ENCODE measurements around the gene NOS3.

The NOS3 gene

DNA sequence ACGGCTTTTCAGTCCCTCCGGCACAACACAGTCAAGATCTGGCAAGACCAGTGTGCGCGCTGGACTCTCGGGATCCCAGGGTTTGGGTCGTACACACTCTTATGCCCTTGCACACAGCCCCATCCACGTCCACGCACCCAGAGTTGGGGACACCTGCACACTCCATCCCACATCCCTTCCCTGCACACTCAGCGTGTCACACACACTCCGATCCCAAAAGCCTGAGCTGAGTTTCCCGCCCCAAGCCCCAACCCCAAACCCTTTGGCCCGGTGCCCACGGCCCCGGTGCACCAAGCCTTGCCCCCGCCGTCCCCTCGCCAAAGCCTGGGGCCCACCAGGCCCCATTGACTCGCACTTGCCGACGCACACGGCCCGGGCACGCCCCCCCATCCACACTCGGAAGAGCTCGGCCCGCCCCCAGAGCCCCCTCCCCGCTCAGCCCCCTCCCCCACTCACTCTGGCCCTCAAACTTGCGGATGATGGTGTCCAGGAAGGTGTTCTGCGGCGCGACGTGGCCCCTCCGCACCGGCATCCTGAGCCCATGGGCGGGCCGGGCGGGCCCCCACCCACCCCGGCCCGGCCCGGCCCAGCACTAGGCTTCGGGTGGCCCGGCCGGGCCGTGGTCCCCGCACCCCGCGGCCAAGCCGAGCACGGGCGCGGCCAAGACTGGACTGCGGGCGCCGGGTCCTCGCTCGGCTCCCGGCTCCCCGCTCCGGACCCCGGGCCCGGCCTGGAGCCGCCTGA, 13.3 kb upstream of the NOS3 start:
- Histone ChIP-seq H4K20me1 (peaks cover 46% of the 10 kb centered on the region), H3K36me3 (no peaks in the 10 kb centered on the region), H3K9me3 (no peaks in the 10 kb centered on the region), H3K9ac (peak overlapping the region; percentile 80), H3K4me2 (peak overlapping the region; percentile 95), H3K27me3 (peaks cover 25% of the 10 kb centered on the region), H3K27ac (peak overlapping the region; percentile 68; the same call in 1 of the 2 replicates), H3K4me3 (peak overlapping the region; percentile 79), H3K4me1 (peaks cover 67% of the 10 kb centered on the region)
- TF ChIP-seq Cebpa-rat (IDR thresholded peaks at IDR 0.05), result no peak

DNA sequence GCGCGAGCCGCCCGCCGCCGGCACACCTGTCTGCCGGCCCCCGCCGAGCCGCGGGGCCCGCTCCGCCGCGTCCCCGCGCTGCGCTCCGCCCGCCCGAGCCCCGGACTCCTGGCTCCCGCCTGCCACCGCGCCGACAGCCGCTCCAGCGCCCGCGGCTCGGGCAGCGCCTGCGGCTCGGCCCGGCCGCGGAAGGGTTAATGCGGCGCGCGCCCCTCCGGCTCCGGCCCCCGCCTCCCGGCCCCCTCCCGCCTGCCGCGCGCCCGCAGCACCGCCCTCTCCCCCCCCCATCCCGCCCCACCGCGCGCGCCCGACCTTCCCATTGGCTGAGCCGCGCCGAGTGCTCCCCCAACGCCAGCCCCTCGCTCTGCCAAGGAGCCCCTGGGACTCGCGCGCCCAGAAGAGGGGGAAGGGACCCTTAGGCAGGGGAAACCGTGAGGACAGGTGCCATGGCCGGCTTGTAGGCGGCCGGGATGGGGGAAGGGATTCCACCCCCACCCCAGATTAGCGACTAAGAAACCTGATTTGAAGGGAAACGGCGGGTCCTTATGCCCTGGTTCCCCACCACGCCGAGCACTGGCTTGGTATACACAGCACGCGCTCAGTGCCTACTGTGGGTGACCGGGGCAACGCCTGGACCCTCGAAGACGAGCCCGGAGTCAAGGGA, 12.6 kb upstream of the NOS3 start, which contains the start of gene KCNH2:
Gene KCNH2 (minus strand): TSS at position 196 of the 664 bp plus-strand sequence. CDS start 408 bp downstream, outside the sequence.
- Histone ChIP-seq H3K27me3 (peaks cover 28% of the 10 kb centered on the region), H3K4me1 (peaks cover 63% of the 10 kb centered on the region), H3K27ac (peak within 1 kb of the TSS; percentile 68), H3K4me3 (peak within 1 kb of the TSS; percentile 79), H3K36me3 (no peaks in the 10 kb centered on the region), H3K4me2 (peak within 1 kb of the TSS; percentile 95), H3K9ac (peak within 1 kb of the TSS; percentile 80), H3K9me3 (no peaks in the 10 kb centered on the region), H4K20me1 (peaks cover 46% of the 10 kb centered on the region)
- no peak for TF ChIP-seq Cebpa-rat (IDR thresholded peaks at IDR 0.05)

DNA sequence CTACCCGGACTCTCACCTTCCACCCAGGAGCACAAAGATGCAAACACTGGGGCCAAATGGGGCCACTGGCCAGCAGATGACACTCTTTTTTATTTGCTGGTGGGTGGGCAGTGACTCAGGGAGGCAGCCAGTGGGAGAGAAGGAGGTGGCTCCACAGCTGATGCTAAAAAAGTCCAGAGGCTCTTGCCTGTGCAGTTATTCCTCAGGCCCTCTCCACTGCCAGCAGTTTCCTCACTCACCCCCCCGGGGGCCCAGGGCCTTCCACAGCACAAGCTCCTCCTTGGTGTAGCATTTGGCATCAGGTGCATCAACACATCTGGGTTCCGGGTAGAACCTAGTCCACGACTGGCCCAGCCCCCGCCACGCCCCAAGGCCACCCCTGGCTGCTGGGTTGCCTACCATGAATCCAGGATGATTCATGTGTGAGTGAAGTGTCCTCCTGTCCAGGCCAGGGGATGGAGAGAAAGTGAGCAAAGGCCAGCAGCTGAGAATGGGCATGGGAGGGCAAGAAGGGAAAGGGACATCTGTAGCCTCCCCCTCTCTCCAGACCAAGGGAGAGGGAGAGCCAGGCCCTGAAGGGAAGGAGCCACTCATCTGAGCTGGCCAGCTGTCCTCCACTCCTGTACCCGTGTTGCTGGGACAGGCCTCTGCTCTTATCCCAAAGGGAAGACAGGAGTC, 11.0 kb upstream of the NOS3 start:
- Histone ChIP-seq H3K27me3 (peaks cover 28% of the 10 kb centered on the region), H3K9me3 (no peaks in the 10 kb centered on the region), H3K4me1 (peaks cover 49% of the 10 kb centered on the region), H3K9ac (no peak overlapping the region), H3K36me3 (no peaks in the 10 kb centered on the region), H3K4me2 (peak overlapping the region; percentile 95), H3K4me3 (peak overlapping the region; percentile 79; the same call in 1 of the 2 replicates), H4K20me1 (peaks cover 51% of the 10 kb centered on the region), H3K27ac (no peak overlapping the region)
- TF ChIP-seq Cebpa-rat (IDR thresholded peaks at IDR 0.05), result no peak

- no peaks in the 10 kb centered on the region for H3K9me3 ChIP-seq
- H3K36me3 ChIP-seq, result no peaks in the 10 kb centered on the region
- peaks cover 28% of the 10 kb centered on the region for H3K27me3 ChIP-seq
- no peak overlapping the region for H3K4me3 ChIP-seq
- peaks cover 52% of the 10 kb centered on the region for H4K20me1 ChIP-seq
- H3K27ac ChIP-seq, result no peak overlapping the region
- H3K4me1 ChIP-seq, result peaks cover 41% of the 10 kb centered on the region
- TF ChIP-seq Cebpa-rat (IDR thresholded peaks at IDR 0.05), result no peak
- no peak overlapping the region for H3K4me2 ChIP-seq
- H3K9ac ChIP-seq, result no peak overlapping the region
Observed at GRCh38 chr7:150980663-150981062, 10.2 kb upstream of the NOS3 start.

DNA sequence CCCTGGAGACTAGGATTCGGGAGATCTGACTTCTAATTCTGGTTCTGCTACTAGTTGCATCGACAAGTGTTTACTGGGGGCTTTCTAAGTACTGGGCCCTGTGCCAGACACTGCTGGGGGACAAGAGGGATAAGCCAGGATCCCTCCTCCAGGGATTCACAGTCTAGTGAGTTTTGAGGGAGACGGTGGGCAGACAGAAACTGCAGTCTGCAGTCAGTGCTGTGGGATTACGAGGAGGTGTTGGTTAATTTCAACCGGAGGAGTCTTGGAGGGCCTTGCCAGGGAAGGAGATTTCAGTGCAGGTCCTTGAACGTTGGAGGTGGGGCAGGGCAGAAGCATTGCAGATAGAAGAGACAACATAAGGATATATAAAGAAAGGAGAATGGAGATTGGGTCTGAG, 9.2 kb upstream of the NOS3 start:
- Histone ChIP-seq H4K20me1 (peaks cover 52% of the 10 kb centered on the region), H3K9ac (no peak overlapping the region), H3K4me1 (peaks cover 42% of the 10 kb centered on the region), H3K4me2 (no peak overlapping the region), H3K9me3 (no peaks in the 10 kb centered on the region), H3K36me3 (no peaks in the 10 kb centered on the region), H3K27ac (no peak overlapping the region), H3K27me3 (peaks cover 28% of the 10 kb centered on the region), H3K4me3 (no peak overlapping the region)
- no peak for TF ChIP-seq Cebpa-rat (IDR thresholded peaks at IDR 0.05)

DNA sequence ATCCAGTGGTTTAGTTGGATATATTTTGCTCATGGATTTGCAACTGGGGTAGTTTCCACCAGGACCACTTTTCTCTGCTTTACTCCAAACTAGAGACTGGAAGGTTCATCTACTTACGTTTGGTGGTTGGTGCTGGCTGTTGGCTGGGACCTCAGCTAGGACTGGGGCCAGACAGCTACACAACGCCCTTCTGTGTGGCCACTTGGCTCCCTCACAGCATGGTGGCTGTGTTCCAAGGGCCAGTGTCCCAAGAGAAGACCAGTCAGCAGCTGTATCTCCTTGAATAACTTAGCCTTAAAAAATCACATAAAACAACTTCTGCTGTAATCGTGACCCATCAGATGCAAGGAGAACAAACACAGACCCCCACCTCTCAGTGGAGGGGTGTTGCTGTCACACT, 8.5 kb upstream of the NOS3 start:
- Histone ChIP-seq H3K4me2 (no peak overlapping the region), H3K9me3 (no peaks in the 10 kb centered on the region), H3K4me1 (peaks cover 42% of the 10 kb centered on the region), H4K20me1 (peaks cover 54% of the 10 kb centered on the region), H3K27me3 (peaks cover 28% of the 10 kb centered on the region), H3K4me3 (no peak overlapping the region), H3K9ac (no peak overlapping the region), H3K36me3 (no peaks in the 10 kb centered on the region), H3K27ac (no peak overlapping the region)
- no peak for TF ChIP-seq Cebpa-rat (IDR thresholded peaks at IDR 0.05)

DNA sequence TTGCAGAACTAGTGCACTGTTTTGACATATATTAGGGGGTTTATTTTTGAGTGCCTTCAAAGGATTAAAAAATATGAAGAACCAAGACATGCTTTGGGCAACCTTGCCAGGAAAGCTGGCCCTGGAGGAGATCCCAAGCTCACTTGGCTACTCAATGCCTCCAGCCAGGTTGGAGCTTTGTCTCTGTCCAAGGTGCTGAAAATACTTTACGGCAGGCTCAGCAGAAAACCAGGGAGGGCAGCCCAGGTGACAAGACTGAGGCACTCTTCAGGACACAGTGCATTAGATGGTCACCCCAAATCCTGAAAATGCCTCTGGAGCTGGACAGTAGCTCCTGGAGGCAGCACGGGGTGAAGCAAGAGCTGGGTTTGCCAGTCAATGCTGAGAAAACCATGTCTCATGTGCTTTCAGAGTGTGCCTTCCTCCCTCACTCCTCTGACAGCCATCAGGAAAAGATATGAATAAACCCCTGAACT, 6.9 kb upstream of the NOS3 start:
- H3K4me1 ChIP-seq, result peaks cover 50% of the 10 kb centered on the region
- H3K27ac ChIP-seq, result no peak overlapping the region
- no peak overlapping the region for H3K4me2 ChIP-seq
- no peaks in the 10 kb centered on the region for H3K9me3 ChIP-seq
- peaks cover 54% of the 10 kb centered on the region for H4K20me1 ChIP-seq
- peaks cover 28% of the 10 kb centered on the region for H3K27me3 ChIP-seq
- TF ChIP-seq Cebpa-rat (IDR thresholded peaks at IDR 0.05), result no peak
- H3K36me3 ChIP-seq, result no peaks in the 10 kb centered on the region
- H3K9ac ChIP-seq, result no peak overlapping the region
- H3K4me3 ChIP-seq, result no peak overlapping the region

DNA sequence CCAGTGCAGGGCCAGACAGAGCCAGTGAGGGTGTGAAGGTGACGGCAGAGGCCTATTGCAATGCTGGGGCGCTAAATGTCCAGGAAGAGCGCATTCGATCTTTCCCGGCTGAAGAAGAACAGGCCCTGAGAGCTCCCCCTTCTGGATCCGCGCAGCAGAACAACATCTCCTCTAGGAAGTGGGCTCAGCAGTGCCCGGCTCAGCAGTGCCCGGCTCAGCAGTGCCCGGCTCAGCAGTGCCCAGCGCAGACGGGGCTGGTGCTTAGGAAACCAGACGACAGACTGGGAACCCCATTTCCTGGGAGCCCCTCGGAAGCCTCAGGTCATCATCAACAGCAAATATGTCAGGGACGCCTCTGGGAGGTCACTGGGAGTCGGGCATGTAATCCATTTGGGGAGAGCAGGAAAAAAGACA, 4.7 kb upstream of the NOS3 start:
- Histone ChIP-seq H3K4me1 (peaks cover 51% of the 10 kb centered on the region), H3K27me3 (peaks cover 11% of the 10 kb centered on the region), H3K9me3 (peaks cover 12% of the 10 kb centered on the region), H3K4me2 (peak overlapping the region; percentile 88), H3K4me3 (no peak overlapping the region), H3K9ac (no peak overlapping the region), H3K36me3 (peaks cover 1% of the 10 kb centered on the region; the same call in 1 of the 2 replicates), H3K27ac (no peak overlapping the region), H4K20me1 (peaks cover 40% of the 10 kb centered on the region)
- TF ChIP-seq Cebpa-rat (IDR thresholded peaks at IDR 0.05), result no peak

- Histone ChIP-seq H3K27me3 (peaks cover 6% of the 10 kb centered on the region), H3K4me2 (peak overlapping the region; percentile 88), H3K9me3 (peaks cover 16% of the 10 kb centered on the region), H3K9ac (no peak overlapping the region), H3K36me3 (peaks cover 6% of the 10 kb centered on the region; the same call in 1 of the 2 replicates), H4K20me1 (peaks cover 40% of the 10 kb centered on the region), H3K4me1 (peaks cover 51% of the 10 kb centered on the region), H3K27ac (no peak overlapping the region), H3K4me3 (no peak overlapping the region)
- TF ChIP-seq Cebpa-rat (IDR thresholded peaks at IDR 0.05), result no peak
Observed at GRCh38 chr7:150986556-150986955, 4.3 kb upstream of the NOS3 start.

Measured in BLaER1 (cell line).